GM12891 (cell line): Measurements from ENCODE around the gene NPPC.

Experiments used
- POLR2A ChIP-seq: IDR thresholded peaks from 2 replicates; pipeline ENCODE4 v1.6.1; 2011; ENCODE audit warnings: low read depth, low read length, control low read depth
- POLR2AphosphoS5 ChIP-seq: IDR thresholded peaks from 2 replicates; pipeline ENCODE4 v1.6.1; 2011; ENCODE audit warnings: low read depth, low read length, control low read depth

DNA sequence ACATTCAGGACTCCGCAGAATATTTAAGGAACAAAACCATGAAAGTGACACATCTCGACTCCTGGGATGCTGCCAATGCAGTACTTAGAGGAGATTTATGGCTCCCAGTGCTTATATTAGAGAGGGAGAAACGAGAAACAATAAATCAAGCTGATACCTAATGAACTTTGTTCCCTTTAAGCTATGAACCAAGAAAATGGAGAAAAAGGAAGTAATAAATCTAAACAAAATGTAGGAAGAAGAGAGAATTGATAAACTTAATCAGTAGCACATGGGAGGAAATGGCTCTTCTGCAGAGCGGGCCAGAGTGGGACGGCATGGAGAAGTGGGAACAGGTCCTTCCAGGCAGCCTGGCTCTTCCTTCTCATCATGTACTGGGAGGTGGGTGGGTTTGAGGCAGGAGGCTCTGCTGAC is 42.7 kb downstream of the NPPC start:
- TF ChIP-seq POLR2A, result no peak
- TF ChIP-seq POLR2AphosphoS5, result no peak
